ENCODE results near the gene STXBP1.

DNA sequence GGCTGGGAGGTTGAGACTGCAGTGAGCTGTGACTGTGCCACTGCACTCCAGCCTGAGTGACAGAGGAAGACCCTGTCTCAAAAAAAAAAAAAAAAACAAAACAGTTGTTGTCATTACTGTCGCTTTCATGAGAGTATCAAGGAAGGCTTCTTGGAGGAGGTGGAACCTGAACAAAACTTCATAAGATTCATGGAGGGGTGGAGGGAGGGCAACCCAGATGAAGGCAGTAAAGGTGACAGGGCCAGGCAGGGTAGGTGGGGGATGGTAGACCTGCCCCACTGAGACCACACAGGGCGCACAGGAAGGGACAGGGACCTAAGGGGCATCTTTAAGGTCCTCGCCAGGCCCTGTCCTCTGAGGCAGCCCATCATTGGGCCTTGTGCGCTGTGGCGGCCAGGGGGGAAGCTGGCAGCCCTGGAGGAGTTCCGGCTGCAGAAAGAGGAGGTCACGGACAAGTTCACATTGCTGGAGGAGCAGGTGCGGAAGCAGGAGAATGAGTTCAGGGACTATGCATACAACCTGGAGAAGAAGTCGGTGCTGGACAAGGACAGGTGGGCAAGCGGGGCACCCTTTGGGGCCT lies 98.2 kb downstream of the STXBP1 start:
- TF ChIP-seq POLR2A (IDR thresholded peaks at IDR 0.05; ENCODE audit: low read depth, low read length) (no peak), POLR2AphosphoS5 (IDR thresholded peaks at IDR 0.05; ENCODE audit: low read depth, low read length) (no peak)
